KG1 (cell line): ENCODE results near the gene THAP10.
"Not testable (repeated sequence)": the region's sequence is repeated elsewhere in the genome, so short reads cannot be mapped to it uniquely, and the experiment has no call there.

Experiments used
- DNase-seq: peaks from one replicate; lab custom pipeline; 2025; lab: John Stamatoyannopoulos, UW

Gene THAP10

DNA sequence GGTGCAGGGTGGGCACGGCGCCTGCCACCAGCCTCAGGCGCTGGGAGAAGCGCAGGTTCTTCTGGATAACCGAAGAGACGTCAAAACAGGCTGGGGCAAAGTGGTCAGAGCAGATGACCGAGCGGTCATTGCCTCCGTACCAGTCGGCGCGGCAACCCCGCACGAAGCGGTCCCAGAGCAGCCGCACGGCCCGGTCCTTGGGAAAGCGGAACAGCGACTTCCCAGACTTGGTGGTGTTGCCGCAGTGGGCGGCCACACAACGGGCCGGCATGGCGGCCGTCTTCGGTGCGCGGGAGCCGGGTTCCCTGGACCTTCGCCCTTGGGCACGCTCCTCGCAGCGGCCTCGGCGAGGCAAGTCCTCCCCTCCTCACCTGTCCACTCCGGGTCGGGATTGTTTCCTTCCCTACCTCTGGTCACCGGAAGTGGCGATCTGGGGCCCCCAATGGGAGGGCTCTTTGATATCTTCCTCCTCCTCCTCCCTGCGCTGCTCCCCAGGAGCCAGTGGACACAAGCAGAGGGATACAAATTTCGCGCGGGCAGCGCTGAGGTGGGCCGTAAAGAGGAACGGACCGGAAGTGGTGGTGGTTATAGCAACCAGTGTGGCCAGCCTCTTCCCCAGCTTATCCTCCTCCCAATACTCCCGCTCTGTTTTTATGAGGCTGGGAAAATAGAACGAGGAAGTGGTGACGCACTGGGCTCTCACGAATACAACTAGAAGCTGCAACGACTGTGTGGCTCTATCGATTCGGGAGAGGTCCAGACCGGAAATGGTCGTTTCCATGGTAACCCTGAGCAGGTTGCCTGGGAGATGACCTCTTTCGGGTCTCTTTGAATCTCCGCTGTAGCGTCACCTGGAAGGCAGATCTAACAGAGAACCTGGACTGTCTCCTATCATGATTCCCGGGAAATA, at the start of gene THAP10, which contains the start of gene LRRC49:
THAP10 (minus strand) TSS at position 432 of the 910 bp plus-strand sequence; CDS start at position 271, 161 bp downstream.
LRRC49 (plus strand) TSS at position 825 of the 910 bp plus-strand sequence; CDS start at position 894, 69 bp downstream.
- no peak for DNase-seq

DNA sequence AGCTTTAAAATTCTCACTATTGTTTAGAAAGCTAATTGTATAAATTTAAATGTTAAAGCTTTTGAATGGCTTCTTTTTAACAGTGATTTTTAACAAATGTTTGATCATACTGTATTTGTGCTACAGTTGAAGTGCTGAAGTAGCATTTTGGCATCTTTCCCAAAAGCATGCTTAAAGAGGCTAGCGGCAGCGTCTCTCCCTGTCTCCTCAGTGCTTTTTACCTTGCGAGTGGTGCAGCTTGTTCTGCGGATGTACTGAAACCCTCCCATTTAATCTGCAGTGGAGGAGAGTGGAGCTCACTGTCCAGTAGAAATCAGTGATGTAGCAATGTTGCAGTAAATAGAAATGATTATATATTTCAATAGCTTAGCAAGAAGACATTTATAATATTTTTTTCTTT, 44.1 kb upstream of the THAP10 start:
- no peak for DNase-seq

DNA sequence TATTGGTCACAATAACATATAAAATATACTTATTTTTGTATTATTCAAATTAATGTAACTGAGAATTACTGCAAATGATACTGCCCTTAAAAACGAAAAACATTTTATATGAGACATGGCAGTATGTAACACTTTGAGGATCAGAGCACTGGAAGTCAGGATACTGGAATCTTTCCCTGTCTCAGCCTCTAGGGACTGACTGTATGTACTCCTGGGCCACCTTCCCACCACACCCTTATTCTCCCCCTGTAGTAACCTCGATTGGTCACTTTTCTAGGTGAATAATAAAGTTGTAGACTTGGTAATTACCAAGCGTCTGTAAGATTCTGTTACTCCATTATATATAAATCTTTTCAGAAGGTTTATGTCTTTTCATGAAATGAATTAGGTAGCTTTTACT, 43.4 kb upstream of the THAP10 start:
- no peak for DNase-seq

DNA sequence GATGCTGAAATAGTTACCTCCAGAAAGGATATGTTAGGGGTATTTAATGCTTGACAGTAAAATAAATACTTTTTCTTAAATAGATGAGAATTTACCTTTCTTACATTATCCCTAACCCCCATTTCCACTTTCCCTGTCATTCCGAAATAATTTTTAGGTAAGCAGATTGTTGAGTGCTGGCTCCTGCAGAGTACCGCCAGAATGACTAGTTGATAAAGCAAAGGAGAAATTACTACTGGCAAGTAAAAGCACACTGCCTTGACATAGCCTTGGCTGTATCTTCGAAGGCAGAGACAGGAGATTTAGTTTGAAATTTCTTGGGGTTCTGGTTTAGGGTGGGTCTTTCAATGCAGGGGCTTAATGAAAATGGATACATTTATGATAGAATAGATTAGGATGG, 41.2 kb upstream of the THAP10 start:
- no peak for DNase-seq

DNA sequence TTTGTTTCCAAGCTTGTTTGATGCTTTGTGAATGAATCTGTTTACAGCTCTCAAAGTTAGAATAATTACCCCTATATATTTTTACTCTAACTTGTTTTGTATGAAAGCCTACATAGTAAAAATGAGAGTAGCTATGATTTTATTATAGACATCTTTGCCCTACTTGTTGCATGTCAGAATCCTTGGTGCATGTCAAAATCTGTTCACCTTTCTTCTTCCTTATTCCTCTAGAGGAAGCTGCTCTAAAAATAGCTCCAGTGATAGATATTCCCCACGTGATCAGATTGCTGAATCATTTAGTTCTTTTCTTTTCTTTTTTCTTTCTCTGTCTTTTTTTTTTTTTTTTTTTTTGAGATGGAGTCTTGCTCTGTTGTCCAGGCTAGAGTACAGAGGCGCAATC, 40.2 kb upstream of the THAP10 start:
- no peak for DNase-seq

DNA sequence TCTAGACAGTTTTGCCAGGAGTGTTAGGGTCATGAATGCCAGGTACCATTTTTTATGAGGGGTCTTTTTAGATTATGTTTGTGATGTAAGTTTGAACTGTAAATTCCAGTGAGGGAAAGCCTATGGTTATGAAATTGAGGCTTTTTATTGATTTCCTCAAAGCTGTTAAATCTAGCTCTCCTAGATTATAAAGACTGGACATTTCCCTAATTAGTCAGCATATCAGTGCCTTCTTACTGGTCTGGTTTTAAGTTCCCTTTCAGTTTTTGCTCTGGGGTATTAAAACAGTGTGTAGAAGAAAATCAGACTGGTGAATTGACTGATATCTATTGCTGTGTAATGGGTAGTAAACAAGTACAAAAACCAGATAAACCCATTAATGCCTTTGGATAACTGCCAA, 39.6 kb upstream of the THAP10 start:
- no peak for DNase-seq

DNA sequence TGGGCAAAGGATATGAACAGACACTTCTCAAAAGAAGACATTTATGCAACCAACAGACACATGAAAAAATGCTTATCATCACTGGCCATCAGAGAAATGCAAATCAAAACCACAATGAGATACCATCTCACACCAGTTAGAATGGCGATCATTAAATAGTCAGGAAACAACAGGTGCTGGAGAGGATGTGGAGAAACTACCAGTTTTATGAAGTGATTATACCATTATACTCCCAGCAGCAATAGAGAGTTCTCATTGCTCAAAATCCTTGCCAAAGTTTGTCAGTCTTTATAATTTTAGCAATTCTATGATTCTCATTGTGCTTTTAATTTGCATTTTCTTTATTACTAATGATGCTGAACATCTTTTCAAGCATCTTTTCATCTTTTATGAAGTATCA, 34.7 kb upstream of the THAP10 start:
- not testable (repeated sequence) for DNase-seq

DNA sequence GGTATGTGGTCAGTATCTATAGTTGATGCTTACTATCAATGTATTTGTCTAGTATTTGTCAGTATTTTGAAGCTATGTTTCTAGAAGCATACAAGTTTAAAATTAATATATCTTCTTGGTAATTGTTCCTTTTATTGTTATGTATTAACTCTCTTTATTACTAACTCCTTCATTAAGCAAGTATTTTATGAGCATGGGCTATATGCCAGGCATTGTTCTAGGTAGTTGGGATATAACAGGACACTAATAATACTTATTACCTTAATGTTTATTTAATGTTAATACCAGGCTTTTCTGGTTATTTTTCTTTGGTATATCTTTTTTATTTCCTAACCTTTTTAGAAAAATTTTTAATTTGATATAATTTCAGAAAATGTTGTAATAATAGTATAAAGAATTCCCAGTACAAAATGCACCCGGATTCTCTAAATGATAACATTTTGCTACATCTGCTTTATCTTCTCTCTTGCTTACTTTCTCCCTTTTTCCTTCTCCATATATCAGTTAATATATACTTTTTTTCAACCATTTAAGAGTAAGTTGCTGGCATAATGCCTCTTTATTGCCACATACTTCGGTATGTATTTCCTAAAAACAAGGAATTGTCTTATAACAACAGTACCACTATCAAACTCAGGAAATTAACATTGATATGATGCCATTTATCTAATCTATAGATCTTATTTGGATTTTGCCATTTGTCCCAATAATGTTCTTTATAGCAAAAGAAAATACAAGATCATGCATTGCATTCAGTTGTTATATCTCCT, 31.3 kb upstream of the THAP10 start:
- no peak for DNase-seq

DNA sequence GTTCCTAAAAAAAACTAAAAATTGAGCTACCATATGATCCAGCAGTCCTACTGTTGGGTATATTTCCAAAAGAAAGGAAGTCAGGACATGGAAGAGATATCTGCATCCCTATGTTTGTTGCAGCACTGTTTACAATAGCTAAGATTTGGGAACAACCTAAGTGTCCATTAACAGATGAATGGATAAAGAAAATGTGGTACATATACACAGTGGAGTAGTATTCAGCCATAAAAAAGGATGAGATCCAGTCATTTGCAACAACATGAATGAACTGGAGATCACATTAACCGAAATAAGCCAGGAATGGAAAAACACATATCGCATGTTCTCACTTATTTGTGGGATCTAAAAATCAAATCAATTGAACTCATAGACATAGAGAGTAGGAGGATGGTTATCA, 29.9 kb upstream of the THAP10 start:
- DNase-seq: no peak

DNA sequence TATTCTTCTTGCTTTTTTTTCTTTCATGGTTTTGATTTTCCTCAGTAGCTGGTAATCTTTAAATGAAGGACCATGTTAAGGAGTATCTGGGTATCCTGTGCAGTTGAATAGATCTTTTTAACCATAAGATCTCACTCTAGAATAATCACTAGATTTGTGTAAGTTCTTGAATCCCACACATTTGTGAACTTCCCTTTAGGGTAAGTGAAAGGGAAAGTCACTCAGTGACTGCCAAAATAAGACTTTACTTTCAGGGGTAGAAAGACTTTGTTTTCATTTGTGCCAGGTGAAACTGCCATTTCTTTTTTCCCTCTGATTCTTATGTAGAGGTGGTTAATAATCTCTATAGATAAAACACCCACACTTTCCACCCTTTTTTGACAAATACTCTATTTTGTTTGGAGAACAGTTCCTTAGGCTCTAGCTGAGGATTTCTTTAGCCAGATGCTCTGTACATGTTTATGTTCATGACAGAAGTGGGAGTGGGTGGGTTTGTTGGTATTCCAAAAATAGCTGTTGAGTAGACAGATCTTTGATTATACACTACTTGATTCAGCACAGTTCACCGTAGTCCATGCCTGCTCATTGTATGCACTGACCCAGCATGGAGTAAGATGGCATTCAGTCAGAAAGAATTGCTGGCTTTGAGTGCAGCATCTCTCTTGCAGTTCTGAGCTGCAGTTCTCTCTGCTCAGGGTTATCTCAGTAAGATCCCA, 28.9 kb upstream of the THAP10 start:
- DNase-seq: no peak

DNA sequence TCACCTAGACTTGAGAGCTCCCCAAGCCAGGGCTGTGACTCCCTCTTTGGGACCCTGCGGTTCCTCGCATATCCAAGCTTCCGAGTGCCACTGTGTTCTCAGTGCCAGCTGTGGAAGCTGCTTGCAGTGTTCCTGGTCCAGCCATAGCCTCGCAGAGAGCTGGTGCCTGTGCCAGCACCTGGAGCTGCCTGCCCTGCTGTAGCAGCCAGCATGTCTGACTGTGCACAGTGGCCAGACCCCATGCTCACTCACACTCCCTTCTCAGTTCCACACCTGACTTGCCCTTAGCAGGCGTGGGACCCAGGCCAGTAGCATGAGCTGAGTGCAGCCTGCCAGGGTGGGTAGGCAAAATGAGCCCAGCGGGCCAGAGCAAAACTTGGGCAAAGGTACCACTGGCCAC, 25.7 kb upstream of the THAP10 start:
- DNase-seq: no peak

DNA sequence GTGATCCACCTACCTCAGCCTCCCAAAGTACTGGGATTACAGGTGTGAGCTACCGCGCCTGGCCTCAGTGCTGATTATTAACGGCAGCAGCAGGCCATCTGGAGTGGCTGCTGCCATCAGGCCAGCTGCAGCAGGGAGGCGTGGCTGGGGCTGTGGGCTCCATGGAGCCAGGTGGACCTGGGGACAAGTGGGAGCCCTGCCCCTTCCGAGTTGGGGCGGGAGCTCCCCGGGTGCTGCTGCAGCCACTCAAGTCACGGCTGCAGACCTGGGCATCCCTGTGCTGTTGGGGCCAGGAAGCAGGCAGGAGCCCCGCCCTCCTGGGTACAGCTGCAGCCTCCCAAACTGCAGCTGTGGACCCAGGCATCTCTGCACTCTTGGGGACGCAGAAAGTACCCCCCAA, 24.3 kb upstream of the THAP10 start:
- DNase-seq: no peak

DNA sequence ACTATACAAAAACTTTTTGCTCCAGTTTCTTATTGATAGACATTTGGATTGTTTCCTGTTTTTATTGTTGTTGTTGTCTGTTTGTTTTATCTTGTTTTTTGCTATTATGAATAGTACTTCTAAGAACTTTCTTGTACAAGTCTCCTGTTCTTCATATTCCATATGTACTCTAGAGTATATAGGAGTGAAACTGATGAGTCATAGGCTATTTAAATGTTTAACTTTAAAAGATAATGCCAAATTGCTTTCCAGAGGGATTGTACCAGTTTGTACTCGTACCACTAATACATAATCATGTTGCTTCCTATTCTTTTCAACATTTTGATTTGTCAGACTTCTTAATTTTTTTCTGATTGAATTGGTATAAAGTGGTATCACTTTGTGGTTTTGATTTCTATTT, 20.0 kb upstream of the THAP10 start:
- DNase-seq: no peak

DNA sequence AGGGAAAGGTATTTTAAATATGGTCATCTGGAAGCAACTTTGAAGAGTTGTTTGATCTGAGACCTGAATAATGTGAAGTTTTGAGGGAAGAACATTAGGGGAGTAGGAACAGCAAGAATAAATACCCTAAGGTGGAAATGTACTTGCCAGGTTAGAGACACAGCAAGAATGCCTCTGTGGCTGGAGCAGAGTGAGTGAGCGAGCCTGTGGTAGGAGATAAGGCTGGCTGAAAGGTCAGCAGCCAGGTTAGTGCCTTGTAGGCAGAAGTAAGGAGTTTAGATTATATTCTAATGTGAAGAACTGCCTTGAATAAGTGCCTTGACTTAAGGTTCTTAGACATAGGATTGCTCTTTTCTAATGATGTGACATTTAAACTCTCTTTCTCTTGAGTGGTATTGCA, 18.7 kb upstream of the THAP10 start:
- DNase-seq: no peak

DNA sequence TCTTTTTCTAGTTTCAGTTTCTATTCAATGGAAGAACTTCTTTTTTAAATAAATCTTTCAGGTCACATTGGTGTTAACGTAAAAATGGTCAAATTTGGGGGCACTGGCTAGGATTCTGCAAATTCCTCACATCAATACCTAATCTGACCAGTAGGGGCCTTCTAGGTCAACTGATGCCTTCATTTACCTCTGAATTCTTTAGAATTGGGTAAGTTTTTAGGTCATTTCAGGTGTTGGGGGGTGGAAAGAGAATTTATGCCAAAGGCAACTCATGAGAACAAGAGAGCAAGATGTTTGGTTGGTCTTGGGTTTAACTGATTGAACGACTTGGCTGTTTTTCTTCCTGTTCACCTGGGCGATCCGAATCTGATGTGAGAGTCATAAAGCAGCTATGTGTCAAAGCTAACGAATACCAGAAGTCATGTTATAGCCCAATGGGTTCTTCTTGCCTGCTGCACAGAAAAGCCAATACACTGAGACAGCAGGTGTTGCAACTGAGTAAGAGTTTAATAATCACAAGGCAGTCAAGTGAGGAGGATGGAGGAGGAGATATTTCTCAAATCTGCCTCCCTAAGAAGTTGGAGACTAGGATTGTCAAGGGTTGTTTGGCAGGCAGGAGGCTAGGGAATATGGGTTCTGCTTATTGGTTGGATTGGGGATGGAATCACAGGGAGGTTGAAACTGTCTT, 15.7 kb upstream of the THAP10 start:
- no peak for DNase-seq

DNA sequence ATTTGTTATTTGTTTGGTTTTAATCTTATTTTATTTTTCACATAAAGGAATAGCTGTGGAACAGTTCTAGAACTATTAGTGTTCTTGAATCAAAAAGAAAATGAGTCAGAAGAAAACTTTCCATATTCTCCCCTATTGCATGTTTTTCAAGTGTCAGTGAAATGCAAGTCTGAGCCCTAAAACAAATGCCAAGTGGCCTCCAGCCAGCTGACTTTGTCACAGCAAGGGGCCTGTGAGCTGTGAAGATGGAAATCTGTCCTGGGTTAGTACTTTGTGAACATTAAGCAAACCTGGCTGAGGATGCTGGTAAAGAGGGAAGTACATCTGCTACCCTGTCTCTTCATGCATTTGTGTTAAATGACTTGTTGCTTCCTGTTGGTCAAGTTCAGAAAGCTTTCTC, 14.6 kb upstream of the THAP10 start:
- no peak for DNase-seq

DNA sequence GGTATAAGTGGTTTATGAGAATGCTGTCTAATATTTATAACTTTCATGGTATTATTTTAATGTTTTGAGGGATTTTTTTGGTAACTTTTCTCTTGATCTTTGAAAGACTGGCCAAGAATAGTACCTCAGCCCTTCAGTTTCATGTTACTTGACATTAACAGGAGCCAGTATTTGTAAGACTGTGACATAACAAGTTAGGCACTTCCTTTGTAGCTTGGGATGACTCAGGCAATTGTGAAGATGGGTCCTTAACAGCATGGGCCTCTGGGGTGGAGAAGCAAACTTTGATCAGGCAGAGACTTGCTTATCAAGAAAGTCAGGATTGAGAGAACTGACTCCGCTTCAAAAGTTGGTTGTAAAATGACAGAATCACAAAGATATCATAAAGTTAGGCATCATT, 9.9 kb upstream of the THAP10 start:
- no peak for DNase-seq

DNA sequence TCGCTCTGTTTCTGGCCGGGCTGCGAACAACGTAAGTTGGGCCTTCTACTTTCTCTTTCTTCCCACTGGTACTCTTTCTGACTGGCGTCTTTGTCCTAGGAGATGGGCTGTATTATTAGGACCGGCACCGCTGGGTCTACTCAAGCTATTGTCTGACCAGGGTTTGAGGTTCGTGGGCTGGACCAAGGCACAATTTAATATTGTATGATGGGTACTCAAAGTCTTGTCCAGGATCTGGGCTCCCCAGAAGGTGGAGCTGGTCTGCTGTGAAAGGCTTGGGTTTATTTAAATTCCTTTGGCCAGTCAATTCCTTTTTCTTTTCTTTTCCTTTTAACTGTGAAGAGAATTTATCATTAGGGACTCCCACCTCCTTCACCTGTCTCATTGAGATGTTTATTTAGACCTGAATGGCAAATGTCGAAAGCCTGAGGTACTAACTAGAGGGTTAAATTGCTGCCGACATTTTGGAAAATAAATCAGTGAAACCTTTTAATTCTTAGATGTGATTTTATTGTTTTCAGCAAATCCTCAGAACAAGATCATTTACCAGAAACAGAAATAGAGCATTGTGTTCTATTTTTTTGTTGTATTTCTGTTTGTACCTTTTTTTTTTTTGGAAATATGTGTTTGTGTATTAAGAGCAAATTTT, 803 bp upstream of the THAP10 start:
- DNase-seq: no peak

DNA sequence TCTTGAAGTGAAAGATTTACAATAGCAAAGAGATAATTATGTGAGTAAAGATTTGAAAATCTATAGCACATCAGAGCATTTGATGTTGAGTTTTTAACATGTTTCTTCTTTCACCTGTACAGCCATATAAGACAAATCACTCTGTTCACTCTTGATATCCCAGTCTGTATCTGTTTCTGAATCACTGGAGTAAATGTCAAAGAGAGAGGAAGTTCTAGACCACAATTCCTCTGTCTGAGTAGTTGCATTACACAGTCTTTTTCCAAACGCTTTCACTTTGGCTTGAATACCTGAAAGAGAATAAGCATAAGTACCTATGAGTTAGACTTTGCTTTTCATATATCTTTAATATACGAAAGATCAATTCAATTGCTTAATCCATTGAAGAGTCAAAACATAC, 9.9 kb downstream of the THAP10 start:
- DNase-seq: no peak

DNA sequence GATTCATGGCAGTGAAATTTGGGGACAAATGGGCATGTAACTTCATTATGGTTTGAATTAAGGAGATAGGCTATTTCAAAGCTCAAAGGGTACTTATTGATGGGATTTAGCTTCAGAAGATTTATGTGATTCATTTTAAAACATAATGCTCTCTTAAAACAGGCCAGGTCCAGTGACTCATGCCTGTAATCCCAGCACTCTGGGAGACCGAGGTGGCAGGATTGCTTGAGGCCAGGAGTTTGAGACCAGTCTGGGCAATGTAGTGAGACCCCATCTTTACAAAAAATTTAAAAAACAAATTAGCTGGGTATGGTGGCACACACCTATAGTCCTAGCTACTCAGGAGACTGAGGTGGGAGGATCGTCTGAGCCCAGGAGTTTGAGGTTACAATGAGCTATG, 11.5 kb downstream of the THAP10 start:
- DNase-seq: no peak

DNA sequence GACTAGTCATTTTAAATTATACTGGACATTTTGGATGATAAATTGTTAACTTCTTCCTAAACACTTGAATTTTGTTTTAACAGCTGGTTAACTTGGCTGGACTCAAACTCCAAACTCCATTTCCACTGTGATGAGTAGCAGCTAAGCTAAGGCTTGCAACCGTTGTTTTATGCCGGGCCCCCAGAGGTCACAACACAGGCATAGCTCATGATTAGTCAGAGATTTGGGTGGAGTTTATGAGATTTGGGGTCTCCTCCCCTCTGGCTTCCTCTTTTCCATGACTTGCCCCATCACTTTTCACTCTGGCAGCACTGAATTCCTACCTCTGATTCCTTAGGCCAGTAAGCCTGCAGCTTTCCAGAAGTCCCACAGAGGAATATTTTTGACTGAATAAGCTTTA, 12.8 kb downstream of the THAP10 start:
- DNase-seq: no peak
